Hematopoietic multipotent progenitor cell treated with erythropoietin and hydrocortisone succinate and interleukin-3 and kit ligand, for 15 days (in vitro differentiated cells): Measurements from ENCODE around the gene FTSJ1.
"Not testable (repeated sequence)": the region's sequence is repeated elsewhere in the genome, so short reads cannot be mapped to it uniquely, and the experiment has no call there.

ENCODE experiments used
- DNase-seq: peaks from one replicate; pipeline ENCODE4 v3.0.0-alpha.2; 2015; ENCODE audit warnings: low spot score

Gene FTSJ1

DNA sequence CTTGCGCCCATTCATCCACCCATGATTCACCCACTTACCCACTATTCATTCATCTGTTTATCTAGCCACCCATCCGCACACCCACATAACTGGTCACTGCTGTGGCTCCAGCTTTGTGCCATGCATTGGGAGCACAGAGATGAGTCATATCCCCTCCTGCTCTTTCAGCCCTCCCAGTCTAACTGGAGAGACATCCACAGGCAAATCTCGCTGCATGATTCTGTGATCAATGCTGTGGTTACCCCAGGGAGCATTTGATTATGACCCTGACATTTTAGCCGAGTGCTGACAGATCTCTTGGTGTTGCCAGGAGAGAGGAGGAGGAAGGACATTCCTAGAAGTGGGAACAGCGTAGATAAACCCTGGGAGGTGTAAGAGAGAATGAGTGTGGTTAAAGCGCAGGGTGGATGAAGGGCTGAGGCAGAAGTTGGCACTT, 22.4 kb downstream of the FTSJ1 start:
- DNase-seq: no peak

- DNase-seq: no peak
These were observed 28.3 kb downstream of the FTSJ1 start for GRCh38 chrX:48504261-48504660.

- DNase-seq: no peak
These were observed 29.5 kb downstream of the FTSJ1 start for GRCh38 chrX:48505481-48505880.

DNA sequence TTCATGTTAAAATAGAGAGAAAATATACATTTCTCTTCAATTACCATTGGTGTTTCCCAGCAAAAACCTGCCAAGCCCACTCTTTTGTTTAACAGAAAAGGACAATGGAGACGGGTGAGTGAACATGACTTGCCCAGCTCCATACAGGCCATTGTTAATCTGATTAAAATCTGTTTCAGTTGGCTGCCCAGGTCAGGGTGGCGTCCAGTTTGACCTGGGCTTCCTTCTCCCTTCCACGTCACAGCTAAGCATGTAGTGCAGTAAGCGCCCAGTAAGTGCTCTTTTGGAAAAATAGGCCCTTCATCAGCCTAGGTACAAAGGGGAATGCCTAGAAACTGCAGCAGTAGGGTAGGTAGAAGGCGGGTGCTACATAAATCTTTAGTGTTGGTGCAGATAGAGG, 31.2 kb downstream of the FTSJ1 start:
- no peak for DNase-seq

- peak; percentile 60 for DNase-seq
These were observed 32.6 kb downstream of the FTSJ1 start, which contains the start of gene PORCN for GRCh38 chrX:48508400-48509244. Gene PORCN (plus strand): TSS chrX:48508992. CDS start chrX:48509821, 829 bp downstream.

GRCh38 chrX:48509245-48509590, 33.2 kb downstream of the FTSJ1 start:
- no peak for DNase-seq

- DNase-seq: no peak
These were observed 33.6 kb downstream of the FTSJ1 start for GRCh38 chrX:48509619-48510018.

GRCh38 chrX:48511560-48511959, 35.6 kb downstream of the FTSJ1 start:
- DNase-seq: no peak

DNA sequence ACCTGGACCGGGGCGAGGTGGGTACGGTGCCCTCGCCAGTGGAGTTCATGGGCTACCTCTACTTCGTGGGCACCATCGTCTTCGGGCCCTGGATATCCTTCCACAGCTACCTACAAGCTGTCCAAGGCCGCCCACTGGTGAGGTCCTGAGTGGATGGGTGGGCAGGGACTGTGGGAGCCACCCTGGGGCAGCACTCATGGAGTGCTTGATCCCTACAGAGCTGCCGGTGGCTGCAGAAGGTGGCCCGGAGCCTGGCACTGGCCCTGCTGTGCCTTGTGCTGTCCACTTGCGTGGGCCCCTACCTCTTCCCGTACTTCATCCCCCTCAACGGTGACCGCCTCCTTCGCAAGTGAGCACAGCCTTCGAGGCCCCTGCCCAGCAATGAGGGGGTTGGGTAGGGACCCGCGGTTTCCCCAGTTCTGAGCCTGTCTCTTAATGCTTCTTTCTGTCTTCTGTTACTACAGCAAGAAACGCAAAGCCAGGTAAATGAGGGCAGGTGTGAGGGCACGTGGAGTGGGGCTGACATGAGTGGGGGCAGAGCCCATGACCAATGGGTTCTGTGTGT, 36.5 kb downstream of the FTSJ1 start:
- no peak for DNase-seq

DNA sequence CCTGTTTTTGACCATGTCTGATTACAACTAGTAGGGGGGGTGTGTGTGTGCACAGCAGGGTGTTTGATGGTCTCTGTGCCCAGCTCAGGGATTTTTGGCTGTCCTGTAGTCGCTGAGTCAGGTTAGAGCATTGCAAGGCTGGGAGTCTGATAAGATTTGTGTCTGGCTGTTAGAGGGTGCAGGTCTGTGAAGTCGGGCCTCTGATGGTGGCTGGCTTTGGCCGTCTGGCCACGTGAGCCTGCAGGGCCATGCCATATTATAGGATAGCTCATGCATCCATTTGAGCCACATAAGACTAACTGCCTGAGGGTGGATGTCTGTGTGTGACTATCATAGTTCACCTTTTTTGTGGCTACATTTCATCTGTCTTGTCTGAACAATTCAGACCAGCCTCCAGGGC, 37.7 kb downstream of the FTSJ1 start:
- DNase-seq: no peak

DNA sequence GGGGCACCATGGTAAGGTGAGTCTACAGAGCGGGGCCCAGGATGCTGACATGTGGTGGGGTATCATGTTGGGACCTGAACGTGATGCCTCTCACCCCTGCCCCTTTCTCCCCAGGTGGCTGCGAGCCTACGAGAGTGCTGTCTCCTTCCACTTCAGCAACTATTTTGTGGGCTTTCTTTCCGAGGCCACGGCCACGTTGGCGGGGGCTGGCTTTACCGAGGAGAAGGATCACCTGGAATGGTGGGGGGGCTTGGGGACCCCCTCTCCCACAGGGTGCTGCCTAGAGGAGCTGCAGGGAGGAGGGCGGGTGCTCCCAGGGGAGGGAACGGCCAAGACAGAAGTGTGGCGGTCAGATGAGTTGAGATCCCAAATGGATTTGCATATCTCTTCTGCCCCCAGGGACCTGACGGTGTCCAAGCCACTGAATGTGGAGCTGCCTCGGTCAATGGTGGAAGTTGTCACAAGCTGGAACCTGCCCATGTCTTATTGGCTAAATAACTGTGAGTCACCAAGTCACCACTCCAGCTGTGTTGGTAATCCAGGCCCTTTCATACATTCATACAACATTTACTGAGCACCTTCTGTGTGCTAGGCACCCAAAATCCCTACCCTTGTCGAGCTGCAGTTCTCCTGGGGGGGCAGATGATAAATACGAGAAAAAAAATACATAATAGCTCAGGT, 38.3 kb downstream of the FTSJ1 start:
- no peak for DNase-seq

DNA sequence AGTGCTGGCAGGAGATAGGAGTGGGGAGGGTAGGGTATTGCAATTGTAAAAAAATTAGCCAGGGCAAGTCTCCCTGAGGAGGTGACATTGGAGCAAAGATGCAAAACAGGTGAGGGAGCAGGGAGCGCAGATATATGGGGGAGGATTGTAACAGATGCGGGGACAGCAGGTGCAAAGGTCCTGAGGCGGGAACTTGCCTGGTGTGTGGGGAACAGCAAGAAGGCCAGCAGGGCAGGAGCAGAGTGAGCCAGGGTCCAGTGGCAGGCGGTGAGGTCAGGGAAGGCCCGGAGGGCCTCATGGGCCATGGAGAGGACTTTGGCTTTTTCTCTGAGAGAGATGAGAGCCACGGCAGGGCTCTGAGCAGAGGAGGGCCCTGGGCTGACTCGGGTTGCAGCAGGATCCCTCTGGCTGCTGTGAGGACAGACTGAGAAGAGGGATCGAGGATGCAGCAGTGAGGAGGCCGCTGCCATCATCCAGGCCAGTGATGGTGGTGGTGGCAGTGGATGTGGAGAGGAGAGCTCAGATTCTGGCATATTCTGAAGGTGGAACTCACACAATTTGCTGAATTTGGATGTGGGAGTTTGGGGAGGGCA, 39.0 kb downstream of the FTSJ1 start:
- no peak for DNase-seq

GRCh38 chrX:48515842-48516241, 39.8 kb downstream of the FTSJ1 start:
- no peak for DNase-seq

- no peak for DNase-seq
These were observed 40.3 kb downstream of the FTSJ1 start for GRCh38 chrX:48516285-48516684.

- DNase-seq: no peak
These were observed 41.0 kb downstream of the FTSJ1 start for GRCh38 chrX:48516987-48517386.

GRCh38 chrX:48519481-48519880, 43.5 kb downstream of the FTSJ1 start:
- DNase-seq: not testable (repeated sequence)

DNA sequence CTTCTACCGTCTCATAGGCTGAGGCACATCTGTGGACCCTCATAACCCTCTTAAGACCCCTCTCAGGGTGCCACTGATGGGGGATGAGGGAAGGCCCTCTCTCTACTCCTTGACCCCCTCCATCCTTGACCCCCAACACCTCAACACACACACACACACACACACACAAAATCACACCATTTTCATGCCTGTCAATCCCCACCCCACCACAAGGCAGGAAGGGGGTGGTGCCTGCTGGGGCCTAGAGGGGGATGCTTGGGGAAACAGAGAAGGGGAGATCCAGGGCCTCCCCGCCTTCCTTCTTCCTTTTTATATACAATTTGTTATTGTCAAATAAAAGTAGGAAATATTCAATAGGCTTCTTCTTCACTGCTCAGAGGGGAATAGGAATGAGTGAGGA, 44.5 kb downstream of the FTSJ1 start:
- DNase-seq: no peak

GRCh38 chrX:48520976-48521352, 45.0 kb downstream of the FTSJ1 start:
- no peak for DNase-seq

- peak; percentile 87 for DNase-seq
These were observed 45.6 kb downstream of the FTSJ1 start, which contains the start of gene EBP for GRCh38 chrX:48521353-48522243. Gene EBP (plus strand): TSS chrX:48521808. CDS start chrX:48523772, 1,964 bp downstream.

DNA sequence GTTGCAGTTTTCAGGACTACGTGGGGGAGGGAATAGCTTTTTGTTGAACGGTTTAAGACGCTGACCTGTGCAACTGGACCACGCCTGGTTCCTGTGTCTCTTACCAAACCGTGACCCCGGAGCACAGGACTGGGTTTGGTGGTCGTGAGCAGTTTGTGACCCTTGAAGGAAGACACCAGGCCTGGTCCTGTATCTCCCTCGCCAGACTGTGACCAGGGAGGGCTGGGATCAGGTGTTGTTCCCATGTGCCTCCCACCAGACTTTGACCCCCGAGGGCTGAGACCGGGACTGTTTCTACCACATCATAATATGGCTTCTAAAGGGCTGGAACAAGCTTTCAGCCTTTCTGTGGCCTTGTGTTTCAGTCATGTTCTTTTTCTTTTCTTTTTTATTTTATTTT, 46.3 kb downstream of the FTSJ1 start:
- DNase-seq: no peak

- no peak for DNase-seq
These were observed 47.7 kb downstream of the FTSJ1 start for GRCh38 chrX:48523682-48524081.

DNA sequence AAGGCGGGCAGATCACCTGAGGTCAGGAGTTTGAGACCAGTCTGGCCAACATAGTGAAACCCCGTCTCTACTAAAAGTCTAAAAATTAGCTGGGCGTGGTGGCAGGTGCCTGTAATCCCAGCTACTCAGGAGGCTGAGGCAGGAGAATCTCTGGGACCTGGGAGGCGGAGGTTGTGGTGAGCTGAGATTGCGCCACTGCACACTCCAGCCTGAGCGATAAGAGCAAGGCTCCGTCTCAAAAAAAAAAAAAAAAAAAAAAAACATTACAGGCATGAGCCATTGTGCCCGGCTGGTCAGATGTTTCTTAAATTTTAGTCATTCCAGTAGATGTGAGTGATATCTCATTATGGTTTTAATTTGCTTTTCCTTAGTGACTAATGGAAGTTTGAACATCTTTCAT, 49.9 kb downstream of the FTSJ1 start:
- not testable (repeated sequence) for DNase-seq
